Naive thymus-derived CD4-positive, alpha-beta T cell (primary cell): ENCODE measurements around the gene UQCRHL. TPM values are rescaled to one million over a fixed set of nuclear protein-coding genes. Genes with fewer than 3 reads are reported as not detected.

Experiments used
- ATAC-seq: fragments of 150-1000 bp; cut with Tn5 transposase; 2 replicates; pipeline ENCODE4 v1.10.0; 2021; ENCODE audit warnings: mild to moderate bottlenecking, moderate library complexity
- CTCF ChIA-PET: fragments of 350-600 bp; sonication (Branson Sonifier 250); formaldehyde crosslinking; loops from one replicate; lab custom pipeline; 2021; ENCODE audit warnings: antibody characterized with exemption; lab: Charles Lee
- POLR2A ChIA-PET: fragments of 350-600 bp; sonication (Branson Sonifier 250); formaldehyde crosslinking; loops from one replicate; lab custom pipeline; 2021; ENCODE audit warnings: antibody characterized with exemption, inconsistent platforms; lab: Charles Lee
- DNase-seq, 9 donors: peaks; one replicate each; pipeline versions ENCODE4 v3.0.0 to v3.0.0-alpha.2; 2020 to 2022; ENCODE audit warnings: mixed read lengths in 1 of 9
- H3K27ac ChIP-seq: one replicate; pipeline ENCODE4 v1.7.0; 2013; ENCODE audit warnings: mild to moderate bottlenecking, low read depth, low read length, moderate library complexity
- H3K27me3 ChIP-seq, 2 donors: one replicate each; pipeline ENCODE4 v1.7.0; 2013; ENCODE audit warnings: low read length in 2 of 2, mild to moderate bottlenecking in 2 of 2, moderate library complexity in 2 of 2; ENCODE audit not compliant: control insufficient read depth in 2 of 2, insufficient read depth in 2 of 2
- H3K36me3 ChIP-seq, 3 experiments: 1 replicate in 2 of 3; 2 replicates in 1 of 3; pipeline ENCODE4 v1.7.0; 2013; ENCODE audit warnings: low read length in 3 of 3, mild to moderate bottlenecking in 3 of 3, moderate library complexity in 1 of 3; ENCODE audit not compliant: insufficient read depth in 3 of 3, control insufficient read depth in 2 of 3
- H3K4me1 ChIP-seq, 2 donors: one replicate each; pipeline ENCODE4 v1.7.0; 2013; ENCODE audit warnings: low read length in 2 of 2, mild to moderate bottlenecking in 2 of 2, moderate library complexity in 1 of 2; ENCODE audit not compliant: control insufficient read depth in 2 of 2, insufficient read depth in 2 of 2
- H3K4me3 ChIP-seq: 2 replicates; pipeline ENCODE4 v1.7.0; 2013; ENCODE audit warnings: mild to moderate bottlenecking, low read length
- H3K9me3 ChIP-seq, 3 experiments: 1 replicate in 2 of 3; 2 replicates in 1 of 3; pipeline ENCODE4 v1.7.0; 2013; ENCODE audit warnings: low read length in 3 of 3; ENCODE audit not compliant: control insufficient read depth in 2 of 3
- H3K27ac Mint-ChIP-seq, 9 donors: one replicate each; pipeline ENCODE4 v1.8.0; 2020 to 2022; ENCODE audit warnings: mixed read lengths in 9 of 9, mild to moderate bottlenecking in 8 of 9, moderate library complexity in 5 of 9, inconsistent platforms in 2 of 9
- H3K27me3 Mint-ChIP-seq, 5 donors: one replicate each; pipeline ENCODE4 v1.8.0; 2021 to 2022; ENCODE audit warnings: mixed read lengths in 5 of 5, mild to moderate bottlenecking in 1 of 5
- H3K36me3 Mint-ChIP-seq, 5 donors: one replicate each; pipeline ENCODE4 v1.8.0; 2020 to 2022; ENCODE audit warnings: mixed read lengths in 5 of 5, mild to moderate bottlenecking in 3 of 5, inconsistent platforms in 1 of 5
- H3K4me1 Mint-ChIP-seq, 7 donors: one replicate each; pipeline ENCODE4 v1.8.0; 2020 to 2022; ENCODE audit warnings: mixed read lengths in 7 of 7, mild to moderate bottlenecking in 3 of 7, inconsistent platforms in 1 of 7
- H3K4me3 Mint-ChIP-seq, 10 donors: one replicate each; pipeline ENCODE4 v1.8.0; 2020 to 2022; ENCODE audit warnings: mild to moderate bottlenecking in 10 of 10, mixed read lengths in 10 of 10, moderate library complexity in 6 of 10, inconsistent platforms in 2 of 10
- H3K9me3 Mint-ChIP-seq, 11 donors: one replicate each; pipeline ENCODE4 v1.8.0; 2020 to 2022; ENCODE audit warnings: mixed read lengths in 11 of 11, mild to moderate bottlenecking in 4 of 11, inconsistent platforms in 1 of 11, moderate library complexity in 1 of 11
- intact Hi-C, 2 donors: fragments of 100-400 bp; cut with micrococcal nuclease; formaldehyde crosslinking; loops; one replicate each; pipeline ENCODE4 v1.15.1; 2023
- polyA plus RNA-seq, 2 donors: library from polyadenylated mRNA; unstranded; fragments of 300-500 nt; fragmentation: Illumina TruSeq; gene quantifications; one replicate each; pipeline ENCODE4 v1.2.3, GENCODE V29; 2021
- total RNA-seq, 6 experiments: library from RNA in 5 of 6; stranded (reverse) in 5 of 6; gene quantifications; 1 replicate in 5 of 6; 2 replicates in 1 of 6; pipeline ENCODE4 v1.2.3 and lab custom pipeline; 2021 to 2026

UQCRHL gene
- total and polyA plus RNA-seq, 7 experiments from 2014 or later: 0.43 to 1.9 (median 1.1) TPM

- intact Hi-C loops: no loop called here
- CTCF ChIA-PET: interaction anchor here (0.8 kb wide), 1 partner anchor 115 kb away, joined by 4 read pairs; no protein-coding TSS in a partner anchor
- ATAC-seq (no peak), DNase-seq (no peak)
- Histone ChIP-seq H3K9me3 (no peaks in the 10 kb centered on the region), H3K4me3 (no peak overlapping the region), H3K27ac (no peak overlapping the region), H3K36me3 (no peaks in the 10 kb centered on the region), H3K4me1 (no peaks in the 10 kb centered on the region), H3K27me3 (no peaks in the 10 kb centered on the region)
- H3K27ac Mint-ChIP-seq: no peak overlapping the region
- H3K9me3 Mint-ChIP-seq: no peaks in the 10 kb centered on the region
- POLR2A ChIA-PET: no interaction called here
- no peak overlapping the region for H3K4me3 Mint-ChIP-seq
- peaks cover 0 to 11% (median 6%) of the 10 kb centered on the region in 5 donors for H3K27me3 Mint-ChIP-seq
- H3K36me3 Mint-ChIP-seq: no peaks in the 10 kb centered on the region
- no peaks in the 10 kb centered on the region for H3K4me1 Mint-ChIP-seq
Measured at GRCh38 chr1:15797614-15798390, 9.6 kb downstream of the UQCRHL start.

GRCh38 chr1:15796086-15796462, 11.4 kb downstream of the UQCRHL start:
- CTCF ChIA-PET: interaction anchor here (0.6 kb wide), 1 partner anchor 321 kb away, joined by 6 read pairs; no protein-coding TSS in a partner anchor
- Mint-ChIP-seq H3K4me3 (no peak overlapping the region), H3K9me3 (no peaks in the 10 kb centered on the region)

GRCh38 chr1:15788624-15789301, 18.7 kb downstream of the UQCRHL start:
- POLR2A ChIA-PET: interaction anchor here (0.6 kb wide), 2 partner anchors 188 to 655 kb away, joined by 3 read pairs; no protein-coding TSS in a partner anchor
- H3K27me3 Mint-ChIP-seq: peaks cover 0 to 14% (median 4%) of the 10 kb centered on the region in 5 donors
- peak; percentile 70 for ATAC-seq
- peaks cover 2 to 6% (median 4%) of the 10 kb centered on the region in 7 donors for H3K4me1 Mint-ChIP-seq
- Histone ChIP-seq H3K36me3 (no peaks in the 10 kb centered on the region), H3K9me3 (no peaks in the 10 kb centered on the region), H3K4me3 (no peak overlapping the region), H3K27ac (no peak overlapping the region), H3K4me1 (no peaks in the 10 kb centered on the region), H3K27me3 (no peaks in the 10 kb centered on the region)
- no peak for DNase-seq
- intact Hi-C loops: no loop called here
- no peaks in the 10 kb centered on the region for H3K9me3 Mint-ChIP-seq
- H3K36me3 Mint-ChIP-seq: no peaks in the 10 kb centered on the region
- peak overlapping the region in 1 of 9 donors; percentile 26 for H3K27ac Mint-ChIP-seq
- no peak overlapping the region for H3K4me3 Mint-ChIP-seq
- CTCF ChIA-PET: no interaction called here

More at GRCh38 chr1:15796086-15796462, 11.4 kb downstream of the UQCRHL start:
- POLR2A ChIA-PET: no interaction called here
- H3K36me3 Mint-ChIP-seq: no peaks in the 10 kb centered on the region
- ATAC-seq (no peak), DNase-seq (no peak)
- H3K4me1 ChIP-seq: no peaks in the 10 kb centered on the region
- H3K27ac ChIP-seq: no peak overlapping the region
- H3K9me3 ChIP-seq: no peaks in the 10 kb centered on the region
- H3K27ac Mint-ChIP-seq: peak overlapping the region in 1 of 9 donors; percentile 31
- intact Hi-C loops: no loop called here
- H3K4me1 Mint-ChIP-seq: peaks cover 2 to 6% (median 4%) of the 10 kb centered on the region in 7 donors
- H3K27me3 Mint-ChIP-seq: peaks cover 0 to 3% (median 0%) of the 10 kb centered on the region in 5 donors
- no peaks in the 10 kb centered on the region for H3K27me3 ChIP-seq
- H3K4me3 ChIP-seq: no peak overlapping the region
- no peaks in the 10 kb centered on the region for H3K36me3 ChIP-seq

GRCh38 chr1:15786581-15786980, 20.9 kb downstream of the UQCRHL start:
- no peaks in the 10 kb centered on the region for H3K9me3 Mint-ChIP-seq
- H3K27ac ChIP-seq: no peak overlapping the region
- CTCF ChIA-PET: no interaction called here
- H3K36me3 ChIP-seq: no peaks in the 10 kb centered on the region
- H3K4me1 Mint-ChIP-seq: no peaks in the 10 kb centered on the region
- H3K4me1 ChIP-seq: no peaks in the 10 kb centered on the region
- DNase-seq: no peak
- H3K27me3 ChIP-seq: no peaks in the 10 kb centered on the region
- H3K36me3 Mint-ChIP-seq: no peaks in the 10 kb centered on the region
- intact Hi-C loops: no loop called here
- H3K9me3 ChIP-seq: no peaks in the 10 kb centered on the region
- no peak overlapping the region for H3K4me3 Mint-ChIP-seq
- no peak for ATAC-seq
- H3K27me3 Mint-ChIP-seq: peaks cover 0 to 14% (median 4%) of the 10 kb centered on the region in 5 donors
- no peak overlapping the region for H3K27ac Mint-ChIP-seq
- no peak overlapping the region for H3K4me3 ChIP-seq
- POLR2A ChIA-PET: no interaction called here

- intact Hi-C loops: no loop called here
- Histone ChIP-seq H3K4me3 (no peak overlapping the region), H3K36me3 (no peaks in the 10 kb centered on the region), H3K9me3 (no peaks in the 10 kb centered on the region), H3K27me3 (no peaks in the 10 kb centered on the region), H3K27ac (no peak overlapping the region), H3K4me1 (no peaks in the 10 kb centered on the region)
- no peak for ATAC-seq
- ChIA-PET POLR2A (no interaction called here), CTCF (interaction anchor here (0.7 kb wide), 1 partner anchor 416 kb away, joined by 3 read pairs; no protein-coding TSS in a partner anchor)
- no peaks in the 10 kb centered on the region for H3K9me3 Mint-ChIP-seq
- peaks cover 0 to 11% (median 2%) of the 10 kb centered on the region in 5 donors for H3K27me3 Mint-ChIP-seq
- H3K36me3 Mint-ChIP-seq: no peaks in the 10 kb centered on the region
- no peak overlapping the region for H3K4me3 Mint-ChIP-seq
- H3K27ac Mint-ChIP-seq: no peak overlapping the region
- no peaks in the 10 kb centered on the region for H3K4me1 Mint-ChIP-seq
- DNase-seq: no peak
Measured at GRCh38 chr1:15785683-15786082, 21.8 kb downstream of the UQCRHL start.

- intact Hi-C loops: no loop called here
- DNase-seq: no peak
- POLR2A ChIA-PET: no interaction called here
- no peaks in the 10 kb centered on the region for H3K9me3 ChIP-seq
- Mint-ChIP-seq H3K27ac (no peak overlapping the region), H3K4me3 (no peak overlapping the region), H3K4me1 (no peaks in the 10 kb centered on the region), H3K9me3 (peaks cover 0 to 2% (median 0%) of the 10 kb centered on the region in 11 donors), H3K36me3 (no peaks in the 10 kb centered on the region), H3K27me3 (peaks cover 0 to 15% (median 0%) of the 10 kb centered on the region in 5 donors)
- no peaks in the 10 kb centered on the region for H3K4me1 ChIP-seq
- no peak overlapping the region for H3K4me3 ChIP-seq
- no peak overlapping the region for H3K27ac ChIP-seq
- no peaks in the 10 kb centered on the region for H3K36me3 ChIP-seq
- no peak for ATAC-seq
- CTCF ChIA-PET: no interaction called here
- H3K27me3 ChIP-seq: no peaks in the 10 kb centered on the region
Measured at GRCh38 chr1:15777909-15778707, 29.3 kb downstream of the UQCRHL start.
